Karpas-422 (cell line): Measurements from ENCODE around the gene PEX11G. TPM values are rescaled to one million over a fixed set of nuclear protein-coding genes. Genes with fewer than 3 reads are reported as not detected.

Source experiments
- DNase-seq: peaks from one replicate; pipeline ENCODE4 v3.0.0-alpha.2; 2015
- H2AFZ ChIP-seq: fragments of 200-600 bp; sonication (generic); 2 replicates; pipeline ENCODE4 v1.6.1; 2014; ENCODE audit warnings: antibody characterized with exemption, low read length, mixed read lengths
- H3K27ac ChIP-seq: fragments of 200-600 bp; sonication (generic); 2 replicates; pipeline ENCODE4 v1.5.1; 2014; ENCODE audit warnings: mild to moderate bottlenecking, low read length, moderate library complexity
- H3K27me3 ChIP-seq: fragments of 200-600 bp; sonication (generic); 2 replicates; pipeline ENCODE4 v1.6.1; 2014; ENCODE audit warnings: low read length, mixed read lengths
- H3K36me3 ChIP-seq: fragments of 200-600 bp; sonication (generic); 2 replicates; pipeline ENCODE4 v1.6.1; 2014; ENCODE audit warnings: low read length, mixed read lengths; ENCODE audit not compliant: insufficient read depth
- H3K4me1 ChIP-seq: fragments of 200-600 bp; sonication (generic); 2 replicates; pipeline ENCODE4 v1.6.1; 2014; ENCODE audit warnings: mild to moderate bottlenecking, low read length, mixed read lengths
- H3K4me2 ChIP-seq: fragments of 200-600 bp; sonication (generic); 2 replicates; pipeline ENCODE4 v1.6.1; 2014; ENCODE audit warnings: low read length, low read depth, mild to moderate bottlenecking; ENCODE audit not compliant: poor library complexity, severe bottlenecking
- H3K4me3 ChIP-seq: fragments of 200-600 bp; sonication (generic); 2 replicates; pipeline ENCODE4 v1.5.1; 2014; ENCODE audit warnings: mild to moderate bottlenecking, antibody characterized with exemption, low read length, mixed read lengths
- H3K79me2 ChIP-seq: fragments of 200-600 bp; sonication (generic); 2 replicates; pipeline ENCODE4 v1.6.1; 2014; ENCODE audit warnings: mild to moderate bottlenecking, low read length, mixed read lengths
- H3K9ac ChIP-seq: fragments of 200-600 bp; sonication (generic); 2 replicates; pipeline ENCODE4 v1.6.0; 2014; ENCODE audit warnings: low read length
- H3K9me2 ChIP-seq: fragments of 200-600 bp; sonication (generic), shearing (Covaris generic); replicated peaks from 2 replicates; pipeline ENCODE4 v1.6.0; 2014; ENCODE audit warnings: mild to moderate bottlenecking, low read length, moderate library complexity; ENCODE audit not compliant: insufficient read depth
- H3K9me3 ChIP-seq: fragments of 300-700, 200-600 bp; sonication (generic); 2 replicates; pipeline ENCODE4 v1.6.1; 2014; ENCODE audit warnings: low read length, mixed read lengths
- H4K20me1 ChIP-seq: fragments of 200-600 bp; sonication (generic); 2 replicates; pipeline ENCODE4 v1.6.1; 2014; ENCODE audit warnings: mild to moderate bottlenecking, antibody characterized with exemption, low read length, low read depth; ENCODE audit not compliant: insufficient read depth
- total RNA-seq: library from RNA; depleted of rRNA; stranded (reverse); fragments of >200 nt; shearing (Covaris generic); gene quantifications from 2 replicates; pipeline ENCODE4 v1.2.3, GENCODE V29; 2014; ENCODE audit warnings: low replicate concordance

The PEX11G gene
- total RNA-seq, 1 experiment from 2014 or later: 1.0 TPM

DNA sequence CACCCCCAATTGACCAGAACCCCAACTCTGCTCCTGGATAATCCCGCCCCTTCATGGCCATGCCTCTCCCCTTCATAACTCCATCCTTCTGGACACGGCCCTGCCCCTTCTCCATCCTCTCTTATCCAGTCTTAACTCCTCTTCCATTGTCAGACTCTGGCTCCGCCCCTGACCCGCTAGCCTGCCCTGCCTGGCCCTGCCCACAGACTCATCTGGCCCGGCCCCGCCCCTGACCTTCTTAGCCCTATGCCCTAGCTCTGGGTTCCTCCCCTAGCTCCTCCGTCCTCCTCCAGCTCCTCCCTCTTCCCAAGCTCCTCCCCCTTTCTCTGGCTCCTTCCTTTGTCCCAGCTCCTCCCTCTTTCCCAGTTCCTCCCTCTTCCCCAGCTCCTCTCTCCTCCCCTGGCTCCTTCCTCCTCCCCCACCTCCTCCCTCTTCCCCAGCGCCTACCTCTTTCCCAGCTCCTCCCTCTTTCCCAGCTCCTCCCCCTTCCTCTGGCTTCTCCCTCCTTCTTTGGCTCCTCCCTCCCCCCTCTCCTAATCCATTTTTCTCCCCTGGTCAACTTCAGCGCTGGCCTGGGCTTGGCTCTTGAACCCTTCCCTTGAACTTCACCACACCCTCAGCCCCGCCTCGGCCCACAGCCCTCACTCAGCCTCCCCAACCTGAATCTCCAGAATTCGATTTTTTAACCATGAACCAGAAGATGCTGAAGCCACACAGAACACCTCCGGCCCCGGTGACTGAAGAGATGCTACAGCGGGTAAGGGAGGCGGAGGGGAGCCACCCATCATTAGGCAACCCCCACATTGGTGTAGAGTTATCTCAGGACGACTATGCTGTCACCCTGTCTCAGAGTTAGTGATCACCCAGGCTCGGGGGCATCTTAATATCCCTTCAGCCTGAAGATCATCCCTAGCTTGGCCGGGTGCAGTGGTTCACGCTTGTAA, 17.8 kb upstream of the PEX11G start:
- Histone ChIP-seq H3K27me3 (no peaks in the 10 kb centered on the region), H3K9me3 (no peaks in the 10 kb centered on the region), H4K20me1 (no peaks in the 10 kb centered on the region), H3K4me3 (no peak overlapping the region), H3K9me2 (no peaks in the 10 kb centered on the region), H3K9ac (no peak overlapping the region), H3K27ac (no peak overlapping the region), H3K36me3 (no peaks in the 10 kb centered on the region), H3K79me2 (no peaks in the 10 kb centered on the region), H2AFZ (no peak overlapping the region), H3K4me2 (no peak overlapping the region), H3K4me1 (no peaks in the 10 kb centered on the region)
- DNase-seq: peak; percentile 88

DNA sequence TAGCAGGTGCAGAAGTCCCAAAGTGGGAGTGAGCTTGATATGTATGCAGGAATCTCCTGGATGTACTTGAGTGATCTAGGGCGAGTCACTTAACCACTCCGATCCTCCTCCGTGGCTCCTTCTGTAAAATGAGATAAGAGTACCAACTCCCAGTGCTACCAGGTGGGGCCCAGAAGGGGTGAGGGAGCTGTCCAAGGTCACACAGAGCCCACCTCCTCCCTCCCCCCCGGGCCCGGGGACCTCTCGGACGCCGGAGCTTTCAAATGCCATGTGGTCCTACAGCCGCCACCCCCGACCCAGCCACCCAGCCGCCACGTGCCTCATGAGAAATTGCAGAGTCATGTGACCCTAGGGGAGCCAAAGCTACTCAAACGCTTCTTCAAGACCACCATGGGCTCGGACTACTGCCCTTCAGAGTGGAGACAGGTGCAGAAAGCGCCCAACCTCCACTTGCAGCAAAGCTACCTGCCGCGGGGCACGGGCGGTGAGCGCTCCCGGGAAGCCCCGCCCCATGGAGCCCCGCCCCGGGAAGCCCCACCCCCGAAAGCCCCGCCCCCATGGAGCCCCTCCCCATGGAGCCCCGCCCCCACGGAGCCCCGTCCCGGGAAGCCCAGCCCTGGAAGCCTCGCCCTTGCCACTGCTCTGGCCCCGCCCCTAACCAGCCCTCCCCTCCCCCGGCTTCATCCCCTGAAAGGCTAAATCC, 17.0 kb upstream of the PEX11G start:
- Histone ChIP-seq H3K9ac (no peak overlapping the region), H3K9me3 (no peaks in the 10 kb centered on the region), H3K79me2 (no peaks in the 10 kb centered on the region), H3K4me3 (no peak overlapping the region), H4K20me1 (no peaks in the 10 kb centered on the region), H3K27me3 (no peaks in the 10 kb centered on the region), H3K4me2 (no peak overlapping the region), H2AFZ (no peak overlapping the region), H3K36me3 (no peaks in the 10 kb centered on the region), H3K9me2 (no peaks in the 10 kb centered on the region), H3K27ac (no peak overlapping the region), H3K4me1 (no peaks in the 10 kb centered on the region)
- DNase-seq: no peak

DNA sequence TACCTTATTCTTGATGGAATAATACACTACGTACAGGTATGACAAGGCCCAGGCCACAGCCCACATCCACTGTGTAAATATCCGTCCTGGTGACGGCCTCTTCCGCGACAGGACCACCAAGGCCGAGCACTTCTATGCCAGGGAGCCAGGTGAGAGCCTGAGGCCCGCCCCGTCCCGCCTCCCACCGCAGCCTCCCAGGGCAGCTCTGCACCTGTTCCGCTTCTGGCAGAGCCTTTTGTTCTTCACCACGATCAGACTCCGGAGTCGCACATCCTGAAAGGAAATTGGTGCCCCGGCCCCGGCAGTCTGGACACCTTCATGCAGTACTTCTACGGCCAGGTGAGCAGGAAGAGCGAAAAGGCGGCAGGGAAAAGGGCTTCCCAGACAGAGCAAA, 16.4 kb upstream of the PEX11G start:
- no peaks in the 10 kb centered on the region for H3K4me1 ChIP-seq
- no peaks in the 10 kb centered on the region for H3K79me2 ChIP-seq
- H3K9me3 ChIP-seq: no peaks in the 10 kb centered on the region
- H3K4me3 ChIP-seq: no peak overlapping the region
- H3K36me3 ChIP-seq: no peaks in the 10 kb centered on the region
- H3K27me3 ChIP-seq: no peaks in the 10 kb centered on the region
- no peak for DNase-seq
- H3K9ac ChIP-seq: no peak overlapping the region
- no peak overlapping the region for H3K4me2 ChIP-seq
- H3K27ac ChIP-seq: no peak overlapping the region
- H2AFZ ChIP-seq: no peak overlapping the region
- no peaks in the 10 kb centered on the region for H4K20me1 ChIP-seq
- no peaks in the 10 kb centered on the region for H3K9me2 ChIP-seq

DNA sequence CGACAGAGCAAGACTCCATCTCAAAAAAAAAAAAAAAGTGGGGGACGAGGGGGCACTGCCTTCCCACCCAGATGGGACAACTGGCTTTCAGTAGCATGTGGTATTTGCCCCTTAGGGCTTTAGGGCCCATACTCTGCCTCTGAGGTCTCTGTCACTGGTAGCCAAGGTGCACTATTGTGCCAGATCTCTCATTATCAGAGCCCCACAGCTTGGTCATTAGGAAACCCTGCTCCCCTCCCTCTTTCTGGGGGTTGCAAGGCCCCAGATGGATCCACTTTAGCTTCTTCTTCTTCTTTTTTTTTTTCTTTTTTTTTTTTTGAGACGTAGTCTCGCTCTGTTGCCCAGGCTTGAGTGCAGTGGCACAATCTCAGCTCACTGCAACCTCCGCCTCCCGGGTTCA, 15.8 kb upstream of the PEX11G start:
- no peaks in the 10 kb centered on the region for H3K9me2 ChIP-seq
- H3K36me3 ChIP-seq: no peaks in the 10 kb centered on the region
- H3K9me3 ChIP-seq: no peaks in the 10 kb centered on the region
- no peaks in the 10 kb centered on the region for H3K79me2 ChIP-seq
- H3K4me2 ChIP-seq: no peak overlapping the region
- no peak overlapping the region for H2AFZ ChIP-seq
- no peak overlapping the region for H3K27ac ChIP-seq
- no peak overlapping the region for H3K4me3 ChIP-seq
- H3K4me1 ChIP-seq: no peaks in the 10 kb centered on the region
- H3K9ac ChIP-seq: no peak overlapping the region
- no peaks in the 10 kb centered on the region for H4K20me1 ChIP-seq
- no peaks in the 10 kb centered on the region for H3K27me3 ChIP-seq
- no peak for DNase-seq

DNA sequence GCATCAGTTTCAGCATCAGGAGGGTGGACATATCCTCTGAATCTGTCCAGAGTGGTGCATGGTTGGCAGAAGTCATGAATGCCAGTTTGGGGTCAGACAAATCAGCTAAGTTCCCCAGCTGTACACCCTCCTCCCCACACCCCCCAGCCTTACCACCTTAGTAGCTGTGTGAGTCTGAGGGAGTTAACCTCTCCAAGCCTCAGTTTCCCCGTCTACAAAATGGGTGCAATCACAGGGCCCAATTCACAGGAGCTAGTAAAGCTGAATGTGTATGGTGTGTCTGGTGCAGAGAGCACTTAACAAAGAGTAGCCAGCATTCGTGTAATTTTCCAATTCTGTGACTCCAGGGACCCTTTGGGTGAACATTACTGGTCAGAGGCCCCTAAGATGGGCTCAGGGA, 13.7 kb upstream of the PEX11G start:
- Histone ChIP-seq H2AFZ (no peak overlapping the region), H3K27me3 (no peaks in the 10 kb centered on the region), H3K4me3 (no peak overlapping the region)

DNA sequence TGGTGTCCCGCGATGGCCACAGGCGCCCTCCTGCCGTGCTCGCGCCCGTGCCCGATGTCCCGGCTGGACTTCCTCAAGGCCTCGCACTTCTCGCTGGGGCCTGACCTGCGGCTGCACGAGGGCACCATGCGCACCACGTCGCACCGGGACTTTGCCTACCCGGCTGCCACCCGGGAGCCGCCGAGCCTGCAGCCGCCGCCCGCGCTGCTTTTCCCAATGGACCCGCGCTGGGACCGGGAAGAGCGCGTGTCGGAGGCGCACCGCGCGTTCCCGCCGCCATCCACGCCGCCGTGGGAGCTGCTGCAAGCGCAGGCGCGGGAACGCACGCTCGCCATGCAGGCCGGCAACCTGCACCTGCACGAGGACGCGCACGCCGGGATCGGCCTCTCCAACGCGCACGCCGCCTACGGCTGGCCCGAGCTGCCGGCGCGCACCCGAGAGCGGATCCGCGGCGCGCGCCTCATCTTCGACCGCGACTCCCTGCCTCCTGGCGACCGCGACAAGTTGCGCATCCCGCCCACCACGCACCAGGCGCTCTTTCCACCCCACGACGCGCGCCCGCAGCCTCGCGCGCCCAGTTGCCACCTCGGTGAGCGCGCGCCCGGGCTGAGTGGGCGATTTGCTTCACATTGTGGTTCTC, 12.1 kb upstream of the PEX11G start:
- Histone ChIP-seq H3K36me3 (no peaks in the 10 kb centered on the region), H3K79me2 (no peaks in the 10 kb centered on the region), H3K27me3 (no peaks in the 10 kb centered on the region), H3K4me1 (no peaks in the 10 kb centered on the region), H2AFZ (no peak overlapping the region), H3K9ac (no peak overlapping the region), H3K27ac (no peak overlapping the region), H3K9me3 (no peaks in the 10 kb centered on the region), H3K4me3 (no peak overlapping the region), H3K9me2 (no peaks in the 10 kb centered on the region), H3K4me2 (no peak overlapping the region), H4K20me1 (no peaks in the 10 kb centered on the region)
- DNase-seq: no peak

More for the DNA sequence above, 13.7 kb upstream of the PEX11G start:
- Histone ChIP-seq H3K36me3 (no peaks in the 10 kb centered on the region), H3K27ac (no peak overlapping the region), H3K4me1 (no peaks in the 10 kb centered on the region), H3K79me2 (no peaks in the 10 kb centered on the region), H3K9ac (no peak overlapping the region), H4K20me1 (no peaks in the 10 kb centered on the region), H3K9me2 (no peaks in the 10 kb centered on the region), H3K9me3 (no peaks in the 10 kb centered on the region), H3K4me2 (no peak overlapping the region)
- no peak for DNase-seq

DNA sequence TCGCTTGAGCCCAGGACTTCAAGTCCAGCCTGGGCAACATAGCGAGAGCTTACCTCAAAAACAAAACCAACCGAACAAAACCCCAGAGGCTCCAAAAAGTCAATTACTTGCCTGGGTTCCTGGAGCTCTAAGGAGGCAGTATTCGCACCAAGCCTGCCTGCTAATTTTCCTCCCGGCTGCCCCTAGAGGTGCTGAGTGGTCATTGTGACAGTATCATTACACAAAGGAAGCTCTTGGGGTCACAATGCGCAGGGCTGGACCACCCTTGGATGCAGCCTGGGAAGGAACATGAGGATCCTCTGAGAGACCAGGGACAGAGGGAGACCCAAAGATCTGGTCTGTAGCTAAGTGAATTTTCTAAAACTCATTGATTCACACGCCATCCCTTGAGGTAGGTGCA, 8.5 kb upstream of the PEX11G start:
- H3K27me3 ChIP-seq: no peaks in the 10 kb centered on the region
- H4K20me1 ChIP-seq: no peaks in the 10 kb centered on the region
- no peaks in the 10 kb centered on the region for H3K9me2 ChIP-seq
- no peaks in the 10 kb centered on the region for H3K9me3 ChIP-seq
- no peaks in the 10 kb centered on the region for H3K79me2 ChIP-seq
- H3K9ac ChIP-seq: no peak overlapping the region
- peak; percentile 47 for DNase-seq
- no peak overlapping the region for H2AFZ ChIP-seq
- H3K4me1 ChIP-seq: no peaks in the 10 kb centered on the region
- no peak overlapping the region for H3K27ac ChIP-seq
- no peaks in the 10 kb centered on the region for H3K36me3 ChIP-seq
- H3K4me3 ChIP-seq: no peak overlapping the region
- H3K4me2 ChIP-seq: no peak overlapping the region
